ENCODE data around the gene HSDL2. TPM values are rescaled to one million over a fixed set of nuclear protein-coding genes. Genes with fewer than 3 reads are reported as not detected.

Gene HSDL2
- total RNA-seq, 1 experiment from 2014 or later = 60.6 TPM

DNA sequence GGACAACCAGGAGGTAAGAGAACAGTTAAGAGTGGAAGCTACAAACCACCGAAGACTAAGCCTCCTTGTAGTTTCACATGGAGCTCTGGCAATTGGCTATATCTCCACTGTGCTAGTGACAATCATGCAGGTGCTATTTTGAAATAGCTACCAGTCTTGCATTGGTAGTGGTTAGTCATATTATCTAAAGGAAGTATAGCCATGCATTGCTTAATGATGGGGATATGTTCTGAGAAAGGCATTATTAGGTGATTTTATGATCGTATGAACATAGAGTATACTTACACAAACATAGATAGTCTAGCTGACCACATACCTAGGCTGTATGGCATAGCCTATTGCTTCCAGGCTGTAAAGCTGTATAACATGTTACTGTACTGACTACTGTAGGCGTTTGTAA lies 28.4 kb downstream of the HSDL2 start:
- Histone ChIP-seq H3K4me2 (no peak overlapping the region), H3K4me1 (replicated peaks; ENCODE audit: insufficient read depth) (no peaks in the 10 kb centered on the region), H3K9me2 (ENCODE audit: insufficient read depth) (no peaks in the 10 kb centered on the region), H4K20me1 (ENCODE audit: insufficient read depth) (no peaks in the 10 kb centered on the region), H3K9me3 (ENCODE audit: insufficient read depth, low read depth) (no peaks in the 10 kb centered on the region), H3K79me2 (ENCODE audit: low read depth) (no peaks in the 10 kb centered on the region), H3F3A (ENCODE audit: insufficient read depth, low read depth) (peaks cover 4% of the 10 kb centered on the region; the same call in 1 of the 2 replicates), H3K27me3 (ENCODE audit: insufficient read depth, low read depth) (no peaks in the 10 kb centered on the region), H3K27ac (no peak overlapping the region), H3K36me3 (ENCODE audit: low read depth) (peaks cover 17% of the 10 kb centered on the region), H2AFZ (no peak overlapping the region), H3K4me3 (no peak overlapping the region)
- intact Hi-C loops (cut with micrococcal nuclease; ENCODE audit: unreplicated experiment) = no loop called here
- DNase-seq = no peak
- ChIA-PET CTCF (no interaction called here), POLR2A (ENCODE audit: unreplicated experiment) (no interaction called here)
- TF ChIP-seq EZH2 (IDR thresholded peaks at IDR 0.05; ENCODE audit: low read depth) = no peak
- TF ChIP-seq, protein P1, sequence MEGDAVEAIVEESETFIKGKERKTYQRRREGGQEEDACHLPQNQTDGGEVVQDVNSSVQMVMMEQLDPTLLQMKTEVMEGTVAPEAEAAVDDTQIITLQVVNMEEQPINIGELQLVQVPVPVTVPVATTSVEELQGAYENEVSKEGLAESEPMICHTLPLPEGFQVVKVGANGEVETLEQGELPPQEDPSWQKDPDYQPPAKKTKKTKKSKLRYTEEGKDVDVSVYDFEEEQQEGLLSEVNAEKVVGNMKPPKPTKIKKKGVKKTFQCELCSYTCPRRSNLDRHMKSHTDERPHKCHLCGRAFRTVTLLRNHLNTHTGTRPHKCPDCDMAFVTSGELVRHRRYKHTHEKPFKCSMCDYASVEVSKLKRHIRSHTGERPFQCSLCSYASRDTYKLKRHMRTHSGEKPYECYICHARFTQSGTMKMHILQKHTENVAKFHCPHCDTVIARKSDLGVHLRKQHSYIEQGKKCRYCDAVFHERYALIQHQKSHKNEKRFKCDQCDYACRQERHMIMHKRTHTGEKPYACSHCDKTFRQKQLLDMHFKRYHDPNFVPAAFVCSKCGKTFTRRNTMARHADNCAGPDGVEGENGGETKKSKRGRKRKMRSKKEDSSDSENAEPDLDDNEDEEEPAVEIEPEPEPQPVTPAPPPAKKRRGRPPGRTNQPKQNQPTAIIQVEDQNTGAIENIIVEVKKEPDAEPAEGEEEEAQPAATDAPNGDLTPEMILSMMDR (conservative IDR thresholded peaks at IDR 0.05) = no peak
- no TSS peak for BruUV-seq (replicated peaks)

- Histone ChIP-seq H2AFZ (no peak overlapping the region), H3K27me3 (ENCODE audit: insufficient read depth, low read depth) (no peaks in the 10 kb centered on the region), H4K20me1 (ENCODE audit: insufficient read depth) (no peaks in the 10 kb centered on the region), H3K4me1 (replicated peaks; ENCODE audit: insufficient read depth) (no peaks in the 10 kb centered on the region), H3K4me2 (no peak overlapping the region), H3K4me3 (no peak overlapping the region), H3K9me2 (ENCODE audit: insufficient read depth) (no peaks in the 10 kb centered on the region), H3K27ac (no peak overlapping the region), H3K36me3 (ENCODE audit: low read depth) (peaks cover 17% of the 10 kb centered on the region), H3F3A (ENCODE audit: insufficient read depth, low read depth) (peaks cover 4% of the 10 kb centered on the region; the same call in 1 of the 2 replicates), H3K79me2 (ENCODE audit: low read depth) (no peaks in the 10 kb centered on the region), H3K9me3 (ENCODE audit: insufficient read depth, low read depth) (no peaks in the 10 kb centered on the region)
- TF ChIP-seq, protein P1 (conservative IDR thresholded peaks at IDR 0.05) = no peak
- ChIA-PET CTCF (no interaction called here), POLR2A (ENCODE audit: unreplicated experiment) (no interaction called here)
- DNase-seq = no peak
- no TSS peak for BruUV-seq (replicated peaks)
- intact Hi-C loops (cut with micrococcal nuclease; ENCODE audit: unreplicated experiment) = no loop called here
Observed at GRCh38 chr9:112408819-112409218, 28.9 kb downstream of the HSDL2 start.

DNA sequence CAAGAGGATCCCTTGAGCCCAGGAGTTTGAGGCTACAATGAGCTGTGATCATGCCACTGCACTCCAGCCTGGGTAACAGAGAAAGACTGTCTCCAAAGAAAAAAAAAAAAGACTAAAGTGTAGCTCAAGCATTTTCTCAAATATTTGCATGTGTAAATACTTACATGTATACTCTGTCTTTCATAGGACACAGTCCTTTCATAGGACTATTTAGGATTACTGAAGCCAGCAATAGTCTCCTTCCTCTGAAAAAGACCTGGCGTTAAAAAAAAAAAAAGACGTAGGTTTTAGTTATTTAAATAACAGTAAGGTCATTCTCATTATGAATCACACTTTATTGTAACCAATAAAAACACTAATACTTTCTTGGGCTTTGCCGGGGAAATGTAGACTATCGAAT lies 29.9 kb downstream of the HSDL2 start:
- Histone ChIP-seq H3F3A (ENCODE audit: insufficient read depth, low read depth) (peaks cover 4% of the 10 kb centered on the region; the same call in 1 of the 2 replicates), H3K9me3 (ENCODE audit: insufficient read depth, low read depth) (no peaks in the 10 kb centered on the region), H2AFZ (no peak overlapping the region), H4K20me1 (ENCODE audit: insufficient read depth) (no peaks in the 10 kb centered on the region), H3K9me2 (ENCODE audit: insufficient read depth) (no peaks in the 10 kb centered on the region), H3K4me3 (no peak overlapping the region), H3K4me2 (no peak overlapping the region), H3K27ac (no peak overlapping the region), H3K27me3 (ENCODE audit: insufficient read depth, low read depth) (no peaks in the 10 kb centered on the region), H3K36me3 (ENCODE audit: low read depth) (peaks cover 17% of the 10 kb centered on the region), H3K79me2 (ENCODE audit: low read depth) (no peaks in the 10 kb centered on the region), H3K4me1 (replicated peaks; ENCODE audit: insufficient read depth) (no peaks in the 10 kb centered on the region)
- no peak for DNase-seq
- ChIA-PET POLR2A (ENCODE audit: unreplicated experiment) (no interaction called here), CTCF (no interaction called here)
- no TSS peak for BruUV-seq (replicated peaks)
- intact Hi-C loops (cut with micrococcal nuclease; ENCODE audit: unreplicated experiment) = no loop called here
- TF ChIP-seq, protein P1 (conservative IDR thresholded peaks at IDR 0.05) = no peak
- TF ChIP-seq EZH2 (IDR thresholded peaks at IDR 0.05; ENCODE audit: low read depth) = no peak

Measured in PC-9 (cell line).